Adrenal gland (tissue), 12 donors: ENCODE results near the gene TEDC2. TPM values are rescaled to one million over a fixed set of nuclear protein-coding genes. Genes with fewer than 3 reads are reported as not detected.

Experiments used
- DNase-seq, 7 donors: peaks; one replicate each; pipeline ENCODE4 v3.0.0-alpha.2; 2019 to 2020
- H3K27ac ChIP-seq, 5 donors: fragments of 200-600 bp; sonication (generic) in 4 of 5; 1 replicate in 3 of 5; 2 replicates in 2 of 5; pipeline versions ENCODE4 v1.5.1 to v1.8.0; 2016 to 2020; ENCODE audit warnings: mild to moderate bottlenecking in 1 of 5
- H3K27me3 ChIP-seq: fragments of 200-600 bp; 2 replicates; pipeline ENCODE4 v1.8.0; 2021
- H3K36me3 ChIP-seq, 2 donors: fragments of 200-600 bp; replicated peaks in 1 of 2; 1 replicate in 1 of 2; 2 replicates in 1 of 2; pipeline versions ENCODE4 v1.5.1 to v1.8.0; 2018 to 2022
- H3K4me1 ChIP-seq, 2 donors: fragments of 200-600 bp; replicated peaks in 1 of 2; 1 replicate in 1 of 2; 2 replicates in 1 of 2; pipeline versions ENCODE4 v1.5.1 to v1.8.0; 2018 to 2021
- H3K4me3 ChIP-seq, 4 donors: fragments of 200-600 bp; sonication (generic) in 3 of 4; one replicate each; pipeline ENCODE4 v1.5.1; 2016 to 2018
- H3K9me3 ChIP-seq, 3 donors: fragments of 200-600 bp; sonication (generic) in 1 of 3; replicated peaks in 1 of 3; 1 replicate in 2 of 3; 2 replicates in 1 of 3; pipeline versions ENCODE4 v1.5.1 to v1.8.0; 2016 to 2021
- POLR2A ChIP-seq, 2 donors: fragments of 450-650 bp; IDR thresholded peaks; one replicate each; pipeline ENCODE4 v1.6.1; 2017; ENCODE audit warnings: antibody characterized with exemption in 2 of 2, mild to moderate bottlenecking in 2 of 2, moderate library complexity in 1 of 2
- WGBS, 4 donors: extraction: QIAGEN DNeasy Blood & Tissue Kit in 2 of 4; methylation state at CpG; one replicate each; pipeline versions ENCODE4 v1.1.5 to v1.1.7; 2013 to 2017; 5-methylcytosine and 5-hydroxymethylcytosine counted together
- intact Hi-C, 2 donors: fragments of 100-400 bp; cut with DNase I; formaldehyde crosslinking; loops; one replicate each; pipeline versions ENCODE4 v1.14.1 to v1.15.0; 2022 to 2023
- polyA plus RNA-seq, 3 donors: library from polyadenylated mRNA; stranded (reverse); fragments of 200-250 nt in 2 of 3; fragments of 350-450 nt in 1 of 3; fragmentation: Illumina TruSeq in 1 of 3; extraction: RNeasy Lipid Tissue Mini Kit (QIAGEN cat#74804) in 1 of 3; gene quantifications; one replicate each; pipeline ENCODE4 v1.2.3, GENCODE V29; 2013 to 2014
- total RNA-seq, 9 donors: library from RNA; depleted of rRNA in 4 of 9; stranded (reverse); fragments of >200 nt in 4 of 9; fragments of 120-200 nt in 1 of 9; fragmentation: NEBNext Ultra II Directional in 1 of 9; extraction: Animal tissue kit (Norgen Biotek cat#: 25700) in 1 of 9; gene quantifications; one replicate each; pipeline versions ENCODE4 v1.1.0 to v1.2.4, GENCODE V29; 2013 to 2023
- TF ChIP-seq, protein P1 (sequence below), 6 experiments: fragments of 450-650 bp in 4 of 6; fragments of 200-600 bp in 2 of 6; sonication (generic) in 1 of 6; IDR thresholded peaks; 1 replicate in 5 of 6; 2 replicates in 1 of 6; pipeline versions ENCODE4 v1.5.1 to v1.8.0; 2016 to 2021; ENCODE audit warnings: antibody characterized with exemption in 6 of 6, mild to moderate bottlenecking in 2 of 6, moderate library complexity in 1 of 6
- donor health status: healthy with polysubstance abuse.
- donor health status: Bipolar disorder and iron deficiency.
- donor health status: DM: yes; HTN: yes; CAD: no.
- donor health status: DM: no; HTN: no; CAD: no.
- donor health status: DM: no; HTN: no; CAD: no.
- donor health status: DM: yes; HTN: yes; CAD: no.

Gene TEDC2
- total and polyA plus RNA-seq, 12 donors: 0.33 to 8.6 (median 1.6) TPM

GRCh38 chr16:2450975-2451381, 8.9 kb upstream of the TEDC2 start:
- no peaks in the 10 kb centered on the region for H3K9me3 ChIP-seq
- H3K4me3 ChIP-seq: no peak overlapping the region
- TF ChIP-seq, protein P1, sequence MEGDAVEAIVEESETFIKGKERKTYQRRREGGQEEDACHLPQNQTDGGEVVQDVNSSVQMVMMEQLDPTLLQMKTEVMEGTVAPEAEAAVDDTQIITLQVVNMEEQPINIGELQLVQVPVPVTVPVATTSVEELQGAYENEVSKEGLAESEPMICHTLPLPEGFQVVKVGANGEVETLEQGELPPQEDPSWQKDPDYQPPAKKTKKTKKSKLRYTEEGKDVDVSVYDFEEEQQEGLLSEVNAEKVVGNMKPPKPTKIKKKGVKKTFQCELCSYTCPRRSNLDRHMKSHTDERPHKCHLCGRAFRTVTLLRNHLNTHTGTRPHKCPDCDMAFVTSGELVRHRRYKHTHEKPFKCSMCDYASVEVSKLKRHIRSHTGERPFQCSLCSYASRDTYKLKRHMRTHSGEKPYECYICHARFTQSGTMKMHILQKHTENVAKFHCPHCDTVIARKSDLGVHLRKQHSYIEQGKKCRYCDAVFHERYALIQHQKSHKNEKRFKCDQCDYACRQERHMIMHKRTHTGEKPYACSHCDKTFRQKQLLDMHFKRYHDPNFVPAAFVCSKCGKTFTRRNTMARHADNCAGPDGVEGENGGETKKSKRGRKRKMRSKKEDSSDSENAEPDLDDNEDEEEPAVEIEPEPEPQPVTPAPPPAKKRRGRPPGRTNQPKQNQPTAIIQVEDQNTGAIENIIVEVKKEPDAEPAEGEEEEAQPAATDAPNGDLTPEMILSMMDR (IDR thresholded peaks at IDR 0.05): no peak
- no peak for TF ChIP-seq POLR2A (IDR thresholded peaks at IDR 0.05)
- no peak overlapping the region for H3K27ac ChIP-seq
- intact Hi-C loops: no loop called here
- WGBS, 4 donors: 94 to 96% (median 95%) methylated on average over 17 to 19 of the region's 19 CpGs
- H3K27me3 ChIP-seq: no peaks in the 10 kb centered on the region
- peaks cover 0 to 14% of the 10 kb centered on the region in 2 donors for H3K4me1 ChIP-seq
- peaks cover 0 to 12% of the 10 kb centered on the region in 2 donors for H3K36me3 ChIP-seq
- DNase-seq: no peak

DNA sequence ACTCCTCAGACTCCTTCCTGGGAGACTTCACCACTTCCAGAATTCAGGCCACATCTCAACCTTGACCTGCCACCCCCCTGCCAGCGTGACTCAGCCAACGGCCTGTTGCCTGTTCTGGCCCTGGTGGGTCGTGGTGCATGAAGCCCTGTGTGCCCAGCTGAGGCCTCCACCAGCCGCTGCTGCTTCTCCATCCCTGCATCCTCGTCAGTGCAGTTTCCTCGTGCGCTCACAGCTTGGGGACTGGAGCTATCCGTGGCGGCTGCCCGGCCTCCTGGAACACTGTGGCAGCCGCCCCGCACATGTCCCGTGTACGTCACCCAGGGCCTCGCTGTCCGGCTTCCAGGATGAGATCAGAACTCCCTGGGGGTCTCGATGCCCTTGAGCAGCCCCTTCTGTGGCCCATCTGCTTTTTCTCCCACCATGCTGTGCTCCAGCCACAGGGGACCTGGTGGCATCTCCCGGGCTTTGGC, 8.0 kb upstream of the TEDC2 start:
- no peaks in the 10 kb centered on the region for H3K27me3 ChIP-seq
- DNase-seq: peak in 5 of 7 donors; percentile 68 to 74 (median 69)
- peaks cover 0 to 6% of the 10 kb centered on the region in 2 donors for H3K36me3 ChIP-seq
- intact Hi-C loops: no loop called here
- H3K4me1 ChIP-seq: peaks cover 0 to 14% of the 10 kb centered on the region in 2 donors
- H3K4me3 ChIP-seq: no peak overlapping the region
- TF ChIP-seq POLR2A (IDR thresholded peaks at IDR 0.05): no peak
- WGBS, 4 donors: 73 to 96% (median 88%) methylated on average over 12 to 18 of the region's 18 CpGs
- no peaks in the 10 kb centered on the region for H3K9me3 ChIP-seq
- H3K27ac ChIP-seq: peak overlapping the region in 1 of 5 donors; percentile 16

- Histone ChIP-seq H3K27me3 (no peaks in the 10 kb centered on the region), H3K4me3 (no peak overlapping the region), H3K27ac (no peak overlapping the region), H3K36me3 (peaks cover 0 to 5% of the 10 kb centered on the region in 2 donors), H3K4me1 (peaks cover 0 to 14% of the 10 kb centered on the region in 2 donors), H3K9me3 (no peaks in the 10 kb centered on the region)
- no peak for TF ChIP-seq POLR2A (IDR thresholded peaks at IDR 0.05)
- TF ChIP-seq, protein P1 (IDR thresholded peaks at IDR 0.05): no peak
- intact Hi-C loops: no loop called here
- 96 to 98% (median 97%) methylated on average over 8 of the region's 8 CpGs for WGBS, 4 donors
- no peak for DNase-seq
Measured at GRCh38 chr16:2452650-2453049, 7.3 kb upstream of the TEDC2 start.

DNA sequence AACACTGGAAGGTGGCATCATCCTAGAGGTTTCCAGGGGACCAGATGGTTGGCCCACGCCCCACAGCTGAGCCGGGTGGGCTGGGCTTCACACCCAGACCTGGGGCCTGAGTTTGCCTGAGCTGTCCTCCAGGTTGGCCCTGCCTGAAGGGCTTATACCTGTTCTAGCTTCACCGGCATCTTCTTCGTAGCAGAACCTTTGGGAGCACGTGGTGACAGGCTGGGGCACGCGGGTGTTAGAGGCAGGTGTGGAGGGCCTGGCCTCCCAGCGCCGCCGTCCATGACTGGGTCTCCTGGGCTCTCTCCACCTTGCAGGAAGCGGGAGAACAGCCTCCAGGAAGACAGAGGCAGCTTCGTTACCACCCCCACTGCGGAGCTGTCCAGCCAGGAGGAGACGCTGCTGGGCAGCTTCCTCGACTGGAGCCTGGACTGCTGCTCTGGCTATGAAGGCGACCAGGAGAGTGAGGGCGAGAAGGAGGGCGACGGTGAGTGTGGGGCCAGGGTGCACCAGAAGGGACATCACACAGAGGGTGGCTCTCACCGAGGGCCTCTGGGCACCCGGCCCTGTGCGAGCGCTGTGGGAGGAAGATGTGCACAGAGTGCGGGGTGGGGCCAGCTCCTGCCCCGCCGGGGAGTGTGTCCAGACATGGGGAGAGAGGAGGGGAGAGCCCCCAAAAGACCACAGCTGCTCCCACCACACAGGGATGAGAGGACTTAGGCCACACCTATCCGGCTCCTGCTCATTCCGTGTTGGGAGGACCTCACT, 4.6 kb upstream of the TEDC2 start:
- Histone ChIP-seq H3K27me3 (no peaks in the 10 kb centered on the region), H3K4me1 (peaks cover 0 to 17% of the 10 kb centered on the region in 2 donors), H3K9me3 (no peaks in the 10 kb centered on the region), H3K27ac (no peak overlapping the region), H3K36me3 (peaks cover 0 to 5% of the 10 kb centered on the region in 2 donors), H3K4me3 (no peak overlapping the region)
- DNase-seq: no peak
- intact Hi-C loops: no loop called here
- TF ChIP-seq, protein P1 (IDR thresholded peaks at IDR 0.05): no peak
- TF ChIP-seq POLR2A (IDR thresholded peaks at IDR 0.05): no peak
- 94 to 96% (median 95%) methylated on average over 25 to 28 of the region's 28 CpGs for WGBS, 4 donors
